ENCODE data around the gene MEIG1.

DNA sequence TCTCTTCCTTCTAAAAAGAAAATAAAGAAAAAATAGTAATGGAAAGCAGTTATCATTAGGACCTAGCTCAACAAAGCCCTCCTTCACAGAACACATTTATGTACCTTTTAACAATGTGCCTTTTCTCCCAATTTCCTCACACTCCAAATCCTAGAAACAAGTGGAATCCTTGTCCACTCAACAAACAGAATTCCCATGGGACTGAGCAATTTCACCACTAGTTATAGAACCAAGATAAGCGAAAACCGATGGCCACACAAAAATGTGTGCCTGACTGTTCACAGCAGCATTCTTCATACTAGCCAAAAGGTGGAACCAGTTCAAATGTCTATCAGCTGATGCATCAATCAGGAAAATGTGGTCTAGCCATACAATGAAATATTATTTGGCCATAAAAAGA, 22.6 kb upstream of the MEIG1 start:
- TF ChIP-seq, protein P1, sequence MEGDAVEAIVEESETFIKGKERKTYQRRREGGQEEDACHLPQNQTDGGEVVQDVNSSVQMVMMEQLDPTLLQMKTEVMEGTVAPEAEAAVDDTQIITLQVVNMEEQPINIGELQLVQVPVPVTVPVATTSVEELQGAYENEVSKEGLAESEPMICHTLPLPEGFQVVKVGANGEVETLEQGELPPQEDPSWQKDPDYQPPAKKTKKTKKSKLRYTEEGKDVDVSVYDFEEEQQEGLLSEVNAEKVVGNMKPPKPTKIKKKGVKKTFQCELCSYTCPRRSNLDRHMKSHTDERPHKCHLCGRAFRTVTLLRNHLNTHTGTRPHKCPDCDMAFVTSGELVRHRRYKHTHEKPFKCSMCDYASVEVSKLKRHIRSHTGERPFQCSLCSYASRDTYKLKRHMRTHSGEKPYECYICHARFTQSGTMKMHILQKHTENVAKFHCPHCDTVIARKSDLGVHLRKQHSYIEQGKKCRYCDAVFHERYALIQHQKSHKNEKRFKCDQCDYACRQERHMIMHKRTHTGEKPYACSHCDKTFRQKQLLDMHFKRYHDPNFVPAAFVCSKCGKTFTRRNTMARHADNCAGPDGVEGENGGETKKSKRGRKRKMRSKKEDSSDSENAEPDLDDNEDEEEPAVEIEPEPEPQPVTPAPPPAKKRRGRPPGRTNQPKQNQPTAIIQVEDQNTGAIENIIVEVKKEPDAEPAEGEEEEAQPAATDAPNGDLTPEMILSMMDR (IDR thresholded peaks at IDR 0.05): no peak
- no peak for TF ChIP-seq POLR2A (IDR thresholded peaks at IDR 0.05)

Data from thyroid gland (tissue), 4 donors.